ENCODE measurements around the gene DPP7. TPM values are rescaled to one million over a fixed set of nuclear protein-coding genes. Genes with fewer than 3 reads are reported as not detected.

The DPP7 gene
- total and polyA plus RNA-seq, 2 of the 8 experiments (the other 6 are each of a cell fraction or from before 2014, with no cell fraction given), result 21.2 to 26.8 TPM

GRCh38 chr9:137108608-137109249, 5.8 kb downstream of the DPP7 start (continued):
- TF ChIP-seq, protein P1, sequence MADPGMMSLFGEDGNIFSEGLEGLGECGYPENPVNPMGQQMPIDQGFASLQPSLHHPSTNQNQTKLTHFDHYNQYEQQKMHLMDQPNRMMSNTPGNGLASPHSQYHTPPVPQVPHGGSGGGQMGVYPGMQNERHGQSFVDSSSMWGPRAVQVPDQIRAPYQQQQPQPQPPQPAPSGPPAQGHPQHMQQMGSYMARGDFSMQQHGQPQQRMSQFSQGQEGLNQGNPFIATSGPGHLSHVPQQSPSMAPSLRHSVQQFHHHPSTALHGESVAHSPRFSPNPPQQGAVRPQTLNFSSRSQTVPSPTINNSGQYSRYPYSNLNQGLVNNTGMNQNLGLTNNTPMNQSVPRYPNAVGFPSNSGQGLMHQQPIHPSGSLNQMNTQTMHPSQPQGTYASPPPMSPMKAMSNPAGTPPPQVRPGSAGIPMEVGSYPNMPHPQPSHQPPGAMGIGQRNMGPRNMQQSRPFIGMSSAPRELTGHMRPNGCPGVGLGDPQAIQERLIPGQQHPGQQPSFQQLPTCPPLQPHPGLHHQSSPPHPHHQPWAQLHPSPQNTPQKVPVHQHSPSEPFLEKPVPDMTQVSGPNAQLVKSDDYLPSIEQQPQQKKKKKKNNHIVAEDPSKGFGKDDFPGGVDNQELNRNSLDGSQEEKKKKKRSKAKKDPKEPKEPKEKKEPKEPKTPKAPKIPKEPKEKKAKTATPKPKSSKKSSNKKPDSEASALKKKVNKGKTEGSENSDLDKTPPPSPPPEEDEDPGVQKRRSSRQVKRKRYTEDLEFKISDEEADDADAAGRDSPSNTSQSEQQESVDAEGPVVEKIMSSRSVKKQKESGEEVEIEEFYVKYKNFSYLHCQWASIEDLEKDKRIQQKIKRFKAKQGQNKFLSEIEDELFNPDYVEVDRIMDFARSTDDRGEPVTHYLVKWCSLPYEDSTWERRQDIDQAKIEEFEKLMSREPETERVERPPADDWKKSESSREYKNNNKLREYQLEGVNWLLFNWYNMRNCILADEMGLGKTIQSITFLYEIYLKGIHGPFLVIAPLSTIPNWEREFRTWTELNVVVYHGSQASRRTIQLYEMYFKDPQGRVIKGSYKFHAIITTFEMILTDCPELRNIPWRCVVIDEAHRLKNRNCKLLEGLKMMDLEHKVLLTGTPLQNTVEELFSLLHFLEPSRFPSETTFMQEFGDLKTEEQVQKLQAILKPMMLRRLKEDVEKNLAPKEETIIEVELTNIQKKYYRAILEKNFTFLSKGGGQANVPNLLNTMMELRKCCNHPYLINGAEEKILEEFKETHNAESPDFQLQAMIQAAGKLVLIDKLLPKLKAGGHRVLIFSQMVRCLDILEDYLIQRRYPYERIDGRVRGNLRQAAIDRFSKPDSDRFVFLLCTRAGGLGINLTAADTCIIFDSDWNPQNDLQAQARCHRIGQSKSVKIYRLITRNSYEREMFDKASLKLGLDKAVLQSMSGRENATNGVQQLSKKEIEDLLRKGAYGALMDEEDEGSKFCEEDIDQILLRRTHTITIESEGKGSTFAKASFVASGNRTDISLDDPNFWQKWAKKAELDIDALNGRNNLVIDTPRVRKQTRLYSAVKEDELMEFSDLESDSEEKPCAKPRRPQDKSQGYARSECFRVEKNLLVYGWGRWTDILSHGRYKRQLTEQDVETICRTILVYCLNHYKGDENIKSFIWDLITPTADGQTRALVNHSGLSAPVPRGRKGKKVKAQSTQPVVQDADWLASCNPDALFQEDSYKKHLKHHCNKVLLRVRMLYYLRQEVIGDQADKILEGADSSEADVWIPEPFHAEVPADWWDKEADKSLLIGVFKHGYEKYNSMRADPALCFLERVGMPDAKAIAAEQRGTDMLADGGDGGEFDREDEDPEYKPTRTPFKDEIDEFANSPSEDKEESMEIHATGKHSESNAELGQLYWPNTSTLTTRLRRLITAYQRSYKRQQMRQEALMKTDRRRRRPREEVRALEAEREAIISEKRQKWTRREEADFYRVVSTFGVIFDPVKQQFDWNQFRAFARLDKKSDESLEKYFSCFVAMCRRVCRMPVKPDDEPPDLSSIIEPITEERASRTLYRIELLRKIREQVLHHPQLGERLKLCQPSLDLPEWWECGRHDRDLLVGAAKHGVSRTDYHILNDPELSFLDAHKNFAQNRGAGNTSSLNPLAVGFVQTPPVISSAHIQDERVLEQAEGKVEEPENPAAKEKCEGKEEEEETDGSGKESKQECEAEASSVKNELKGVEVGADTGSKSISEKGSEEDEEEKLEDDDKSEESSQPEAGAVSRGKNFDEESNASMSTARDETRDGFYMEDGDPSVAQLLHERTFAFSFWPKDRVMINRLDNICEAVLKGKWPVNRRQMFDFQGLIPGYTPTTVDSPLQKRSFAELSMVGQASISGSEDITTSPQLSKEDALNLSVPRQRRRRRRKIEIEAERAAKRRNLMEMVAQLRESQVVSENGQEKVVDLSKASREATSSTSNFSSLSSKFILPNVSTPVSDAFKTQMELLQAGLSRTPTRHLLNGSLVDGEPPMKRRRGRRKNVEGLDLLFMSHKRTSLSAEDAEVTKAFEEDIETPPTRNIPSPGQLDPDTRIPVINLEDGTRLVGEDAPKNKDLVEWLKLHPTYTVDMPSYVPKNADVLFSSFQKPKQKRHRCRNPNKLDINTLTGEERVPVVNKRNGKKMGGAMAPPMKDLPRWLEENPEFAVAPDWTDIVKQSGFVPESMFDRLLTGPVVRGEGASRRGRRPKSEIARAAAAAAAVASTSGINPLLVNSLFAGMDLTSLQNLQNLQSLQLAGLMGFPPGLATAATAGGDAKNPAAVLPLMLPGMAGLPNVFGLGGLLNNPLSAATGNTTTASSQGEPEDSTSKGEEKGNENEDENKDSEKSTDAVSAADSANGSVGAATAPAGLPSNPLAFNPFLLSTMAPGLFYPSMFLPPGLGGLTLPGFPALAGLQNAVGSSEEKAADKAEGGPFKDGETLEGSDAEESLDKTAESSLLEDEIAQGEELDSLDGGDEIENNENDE (IDR thresholded peaks at IDR 0.05; ENCODE audit: insufficient replicate concordance, low read length), result no peak
- TF ChIP-seq TEAD4 (IDR thresholded peaks at IDR 0.05; ENCODE audit: low read depth, low read length) (no peak), CBX5 (IDR thresholded peaks at IDR 0.05; ENCODE audit: low read depth, low read length) (no peak), CBX8 (IDR thresholded peaks at IDR 0.05; ENCODE audit: borderline replicate concordance, low read depth, low read length) (no peak), BCL11A (IDR thresholded peaks at IDR 0.05; ENCODE audit: low read depth in 2 of 2, low read length in 2 of 2) (no peak), NRF1 (IDR thresholded peaks at IDR 0.05; ENCODE audit: low read depth, low read length) (no peak), SIX5 (IDR thresholded peaks at IDR 0.05; ENCODE audit: low read depth, low read length) (no peak), SIN3A (conservative IDR thresholded peaks at IDR 0.05 in 1 of 2, IDR thresholded peaks at IDR 0.05 in 1 of 2; ENCODE audit: low read depth in 1 of 2, low read length in 2 of 2) (no peak), KDM5A (IDR thresholded peaks at IDR 0.05; ENCODE audit: low read length) (no peak), SAP30 (IDR thresholded peaks at IDR 0.05; ENCODE audit: insufficient read depth, insufficient replicate concordance, low read length) (no peak), YY1 (IDR thresholded peaks at IDR 0.05; ENCODE audit: low read depth, low read length) (no peak)
